GM12801 (cell line): ENCODE results near the gene MAPK11.

Experiments
- TF ChIP-seq, protein P1 (sequence below): IDR thresholded peaks from one replicate; pipeline ENCODE4 v1.5.1; 2011; ENCODE audit warnings: control low read depth; ENCODE audit not compliant: insufficient read length; ENCODE audit errors: extremely low read depth

Gene MAPK11

DNA sequence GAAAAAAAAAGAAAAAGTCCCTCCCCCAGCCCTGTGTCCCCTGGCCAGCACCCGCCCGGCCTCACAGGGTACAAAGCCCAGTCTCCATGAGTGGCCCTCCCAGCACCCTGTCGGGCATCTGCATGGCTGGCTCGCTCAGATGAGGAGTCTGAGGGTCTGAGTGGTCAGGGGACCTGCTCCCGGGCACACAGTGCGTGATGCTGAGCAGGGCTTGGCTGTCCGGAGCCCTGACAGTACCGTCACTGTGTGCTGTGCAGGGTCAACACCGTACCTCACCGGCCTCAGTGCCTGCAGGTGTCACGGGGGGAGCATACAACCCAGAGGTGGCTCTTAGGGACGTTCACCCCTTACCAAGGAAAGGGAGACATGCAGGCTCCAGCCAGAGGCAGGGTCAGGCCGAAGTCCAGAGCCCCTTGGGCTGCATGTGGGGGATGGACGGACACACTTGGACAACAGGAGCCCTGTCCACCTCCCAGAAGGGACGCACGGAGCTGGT, 40.8 kb upstream of the MAPK11 start:
- TF ChIP-seq, protein P1, sequence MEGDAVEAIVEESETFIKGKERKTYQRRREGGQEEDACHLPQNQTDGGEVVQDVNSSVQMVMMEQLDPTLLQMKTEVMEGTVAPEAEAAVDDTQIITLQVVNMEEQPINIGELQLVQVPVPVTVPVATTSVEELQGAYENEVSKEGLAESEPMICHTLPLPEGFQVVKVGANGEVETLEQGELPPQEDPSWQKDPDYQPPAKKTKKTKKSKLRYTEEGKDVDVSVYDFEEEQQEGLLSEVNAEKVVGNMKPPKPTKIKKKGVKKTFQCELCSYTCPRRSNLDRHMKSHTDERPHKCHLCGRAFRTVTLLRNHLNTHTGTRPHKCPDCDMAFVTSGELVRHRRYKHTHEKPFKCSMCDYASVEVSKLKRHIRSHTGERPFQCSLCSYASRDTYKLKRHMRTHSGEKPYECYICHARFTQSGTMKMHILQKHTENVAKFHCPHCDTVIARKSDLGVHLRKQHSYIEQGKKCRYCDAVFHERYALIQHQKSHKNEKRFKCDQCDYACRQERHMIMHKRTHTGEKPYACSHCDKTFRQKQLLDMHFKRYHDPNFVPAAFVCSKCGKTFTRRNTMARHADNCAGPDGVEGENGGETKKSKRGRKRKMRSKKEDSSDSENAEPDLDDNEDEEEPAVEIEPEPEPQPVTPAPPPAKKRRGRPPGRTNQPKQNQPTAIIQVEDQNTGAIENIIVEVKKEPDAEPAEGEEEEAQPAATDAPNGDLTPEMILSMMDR = no peak

GRCh38 chr22:50310031-50310722, 40.0 kb upstream of the MAPK11 start:
- TF ChIP-seq, protein P1 = no peak

DNA sequence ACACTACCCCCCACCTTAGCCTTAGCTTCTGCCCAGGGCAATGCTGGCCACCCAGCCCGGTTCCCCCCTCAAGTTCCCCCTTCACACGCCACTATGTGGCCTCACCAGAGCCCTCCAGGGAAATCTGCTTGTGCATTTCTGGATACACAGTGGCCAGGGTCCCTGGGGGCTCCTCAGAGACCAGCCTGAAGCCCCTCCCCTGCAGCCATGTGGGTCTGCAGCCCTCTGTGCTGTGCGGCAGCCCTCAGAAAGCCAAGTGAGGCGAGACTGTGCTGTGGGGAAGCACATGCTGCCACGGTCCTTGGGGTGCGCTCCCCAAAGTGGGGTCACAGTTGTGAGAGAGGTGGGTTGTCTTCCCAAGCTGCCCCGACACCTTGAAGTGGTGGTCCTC, 39.4 kb upstream of the MAPK11 start:
- TF ChIP-seq, protein P1 = no peak

GRCh38 chr22:50308986-50309600, 38.9 kb upstream of the MAPK11 start:
- TF ChIP-seq, protein P1 = no peak

GRCh38 chr22:50308597-50308935, 38.4 kb upstream of the MAPK11 start:
- TF ChIP-seq, protein P1 = no peak

DNA sequence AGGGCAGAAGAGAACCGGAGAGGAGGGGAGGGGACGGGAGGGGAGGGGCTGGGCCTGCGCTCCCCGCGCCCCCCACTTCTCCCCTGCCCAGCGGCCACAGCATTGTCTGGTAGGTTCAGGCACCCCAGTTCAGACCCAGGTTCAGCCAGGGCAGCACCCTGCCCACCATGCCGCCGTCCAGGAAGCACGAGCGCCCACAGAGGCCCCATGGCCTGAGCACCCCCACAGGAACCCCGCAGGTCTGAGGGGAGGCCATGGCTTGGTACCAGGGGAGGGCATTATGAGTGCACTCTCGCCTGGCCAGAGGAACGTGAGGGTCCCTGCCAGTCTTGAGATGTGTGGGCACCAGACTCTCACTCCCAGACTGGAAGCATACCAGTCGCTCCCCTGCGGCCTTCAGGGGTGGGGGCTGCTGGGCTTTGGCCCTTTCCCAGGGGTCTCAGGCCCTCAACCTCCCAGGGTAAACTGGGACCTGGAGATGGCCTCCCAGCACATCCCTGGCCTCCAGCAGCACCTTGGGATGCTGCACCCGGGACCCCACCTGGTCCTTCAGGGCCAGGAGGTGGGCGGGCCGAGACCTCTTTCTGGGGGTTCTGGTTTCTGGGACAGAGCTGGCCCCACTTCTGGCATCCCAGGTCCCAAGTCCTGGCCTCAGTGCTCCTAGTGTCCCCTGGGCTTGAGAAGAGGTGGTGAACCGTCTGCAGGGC, 37.9 kb upstream of the MAPK11 start:
- TF ChIP-seq, protein P1 = no peak
